ENCODE results near the gene PRG2. TPM values are rescaled to one million over a fixed set of nuclear protein-coding genes. Genes with fewer than 3 reads are reported as not detected.

Gene PRG2
- polyA plus RNA-seq, 3 donors: 1.1 TPM; not detected in 2

DNA sequence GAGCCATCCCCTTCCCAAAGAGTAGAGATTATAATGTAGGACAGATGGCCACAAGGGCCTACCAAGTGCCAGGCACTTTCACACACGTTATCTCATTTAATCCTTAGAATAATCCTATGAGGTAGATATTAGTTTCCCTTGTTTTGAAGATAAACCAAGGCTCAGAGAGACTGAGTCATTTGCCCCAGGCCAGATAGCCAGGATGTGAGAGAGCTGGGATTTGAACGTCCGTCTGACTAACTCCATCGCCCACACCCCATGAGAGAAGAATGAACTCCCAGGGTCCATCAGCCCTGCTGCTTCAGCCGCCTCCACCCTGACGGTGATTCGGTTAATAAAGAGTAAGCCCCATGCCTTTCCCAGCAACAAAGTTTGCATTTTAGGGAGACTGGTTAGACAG, 20.2 kb downstream of the PRG2 start:
- no peak overlapping the region for H3K9ac ChIP-seq (ENCODE audit: insufficient read depth, low read length, poor library complexity, severe bottlenecking)
- Mint-ChIP-seq H3K36me3 (no peaks in the 10 kb centered on the region), H3K27me3 (ENCODE audit: low read depth in 3 of 3) (peaks cover 2 to 5% (median 3%) of the 10 kb centered on the region in 3 donors), H3K4me3 (no peak overlapping the region), H3K27ac (no peak overlapping the region), H3K4me1 (peaks cover 8% of the 10 kb centered on the region), H3K9me3 (peaks cover 0 to 5% (median 0%) of the 10 kb centered on the region in 7 donors)
- H3K4me1 ChIP-seq (ENCODE audit: control insufficient read depth in 1 of 2, insufficient read depth in 2 of 2, low read length in 2 of 2): peaks cover 7 to 8% of the 10 kb centered on the region in 2 donors
- TF ChIP-seq, protein P1, sequence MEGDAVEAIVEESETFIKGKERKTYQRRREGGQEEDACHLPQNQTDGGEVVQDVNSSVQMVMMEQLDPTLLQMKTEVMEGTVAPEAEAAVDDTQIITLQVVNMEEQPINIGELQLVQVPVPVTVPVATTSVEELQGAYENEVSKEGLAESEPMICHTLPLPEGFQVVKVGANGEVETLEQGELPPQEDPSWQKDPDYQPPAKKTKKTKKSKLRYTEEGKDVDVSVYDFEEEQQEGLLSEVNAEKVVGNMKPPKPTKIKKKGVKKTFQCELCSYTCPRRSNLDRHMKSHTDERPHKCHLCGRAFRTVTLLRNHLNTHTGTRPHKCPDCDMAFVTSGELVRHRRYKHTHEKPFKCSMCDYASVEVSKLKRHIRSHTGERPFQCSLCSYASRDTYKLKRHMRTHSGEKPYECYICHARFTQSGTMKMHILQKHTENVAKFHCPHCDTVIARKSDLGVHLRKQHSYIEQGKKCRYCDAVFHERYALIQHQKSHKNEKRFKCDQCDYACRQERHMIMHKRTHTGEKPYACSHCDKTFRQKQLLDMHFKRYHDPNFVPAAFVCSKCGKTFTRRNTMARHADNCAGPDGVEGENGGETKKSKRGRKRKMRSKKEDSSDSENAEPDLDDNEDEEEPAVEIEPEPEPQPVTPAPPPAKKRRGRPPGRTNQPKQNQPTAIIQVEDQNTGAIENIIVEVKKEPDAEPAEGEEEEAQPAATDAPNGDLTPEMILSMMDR (IDR thresholded peaks at IDR 0.05): no peak
- intact Hi-C loops (cut with micrococcal nuclease): no loop called here
- no peaks in the 10 kb centered on the region for H3K9me3 ChIP-seq (replicated peaks in 1 of 2; ENCODE audit: control insufficient read depth in 1 of 2, insufficient read depth in 1 of 2, low read length in 2 of 2)
- no peak overlapping the region for H3K27ac ChIP-seq (ENCODE audit: low read depth in 1 of 2, low read length in 2 of 2)
- no peaks in the 10 kb centered on the region for H3K36me3 ChIP-seq (replicated peaks in 1 of 2; ENCODE audit: control insufficient read depth in 1 of 2, insufficient read depth in 2 of 2, low read length in 2 of 2)
- H3K4me2 ChIP-seq (replicated peaks; ENCODE audit: extremely low read depth, low read length, poor library complexity, severe bottlenecking): no peak overlapping the region
- DNase-seq: no peak
- 100% methylated on average over 4 of the region's 7 CpGs for WGBS (ENCODE audit: insufficient coverage)
- H3K27me3 ChIP-seq (ENCODE audit: control insufficient read depth in 2 of 2, insufficient read depth in 2 of 2, low read length in 2 of 2): no peaks in the 10 kb centered on the region
- no peaks in the 10 kb centered on the region for H4K20me1 ChIP-seq (ENCODE audit: insufficient read depth, low read length)
- H3K79me2 ChIP-seq (ENCODE audit: insufficient read depth, low read length): no peaks in the 10 kb centered on the region
- no peak overlapping the region for H3K4me3 ChIP-seq (replicated peaks in 1 of 3; ENCODE audit: low read depth in 2 of 3, low read length in 3 of 3)
- H2AFZ ChIP-seq (ENCODE audit: insufficient read depth, low read depth, low read length, poor library complexity, severe bottlenecking): no peak overlapping the region

DNA sequence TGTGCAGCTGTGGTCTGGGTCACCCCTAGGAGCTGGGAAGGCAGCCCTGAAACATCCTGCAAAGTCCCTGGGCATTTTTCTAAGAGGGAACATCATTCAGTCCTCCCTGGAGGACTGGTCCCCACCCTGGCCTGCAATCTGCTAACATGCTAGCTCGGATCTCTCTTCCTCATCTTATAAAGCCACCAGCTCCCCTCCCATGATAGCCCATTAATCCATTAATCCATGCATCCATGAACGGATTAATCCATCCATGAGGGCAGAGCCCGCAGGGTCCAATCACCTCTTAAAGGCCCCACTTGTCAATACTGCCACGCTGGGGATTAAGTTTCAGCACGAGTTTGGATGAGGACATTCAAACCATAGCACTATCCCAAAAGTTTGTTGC, 21.6 kb downstream of the PRG2 start:
- H3K9me3 Mint-ChIP-seq: peaks cover 0 to 6% (median 0%) of the 10 kb centered on the region in 7 donors
- Histone ChIP-seq H3K27me3 (ENCODE audit: control insufficient read depth in 2 of 2, insufficient read depth in 2 of 2, low read length in 2 of 2) (no peaks in the 10 kb centered on the region), H3K4me3 (replicated peaks in 1 of 3; ENCODE audit: low read depth in 2 of 3, low read length in 3 of 3) (no peak overlapping the region), H3K36me3 (replicated peaks in 1 of 2; ENCODE audit: control insufficient read depth in 1 of 2, insufficient read depth in 2 of 2, low read length in 2 of 2) (no peaks in the 10 kb centered on the region), H3K79me2 (ENCODE audit: insufficient read depth, low read length) (no peaks in the 10 kb centered on the region), H4K20me1 (ENCODE audit: insufficient read depth, low read length) (no peaks in the 10 kb centered on the region), H3K9ac (ENCODE audit: insufficient read depth, low read length, poor library complexity, severe bottlenecking) (no peak overlapping the region), H3K4me2 (replicated peaks; ENCODE audit: extremely low read depth, low read length, poor library complexity, severe bottlenecking) (no peak overlapping the region), H2AFZ (ENCODE audit: insufficient read depth, low read depth, low read length, poor library complexity, severe bottlenecking) (no peak overlapping the region), H3K27ac (ENCODE audit: low read depth in 1 of 2, low read length in 2 of 2) (no peak overlapping the region), H3K4me1 (ENCODE audit: control insufficient read depth in 1 of 2, insufficient read depth in 2 of 2, low read length in 2 of 2) (peaks cover 7 to 8% of the 10 kb centered on the region in 2 donors), H3K9me3 (replicated peaks in 1 of 2; ENCODE audit: control insufficient read depth in 1 of 2, insufficient read depth in 1 of 2, low read length in 2 of 2) (no peaks in the 10 kb centered on the region)
- peaks cover 8% of the 10 kb centered on the region for H3K4me1 Mint-ChIP-seq
- intact Hi-C loops (cut with micrococcal nuclease): no loop called here
- TF ChIP-seq, protein P1 (IDR thresholded peaks at IDR 0.05): no peak
- 81% methylated on average over 5 of the region's 5 CpGs for WGBS (ENCODE audit: insufficient coverage)
- no peak overlapping the region for H3K27ac Mint-ChIP-seq
- DNase-seq: no peak
- H3K4me3 Mint-ChIP-seq: no peak overlapping the region
- H3K36me3 Mint-ChIP-seq: no peaks in the 10 kb centered on the region
- peaks cover 2 to 5% (median 3%) of the 10 kb centered on the region in 3 donors for H3K27me3 Mint-ChIP-seq (ENCODE audit: low read depth in 3 of 3)
